Posterior cingulate gyrus (tissue), 11 donors: ENCODE data around the gene POLR1A.

Experiments used
- DNase-seq, 10 donors: peaks; one replicate each; pipeline versions ENCODE4 v3.0.0 to v3.0.0-alpha.2; 2020 to 2021; ENCODE audit warnings: mixed read lengths in 3 of 10
- intact Hi-C: fragments of 100-400 bp; cut with DNase I; formaldehyde crosslinking; loops from one replicate; pipeline ENCODE4 v1.15.1; 2023

POLR1A gene

GRCh38 chr2:86105252-86105968, at the start of gene POLR1A:
POLR1A (minus strand) TSS chr2:86105886; CDS start chr2:86105776, 110 bp downstream.
- peak; percentile 86 to 99 (median 90) for DNase-seq
- intact Hi-C loops: loop anchor here (10.0 kb wide), 2 partner anchors 89 to 471 kb away; partner anchors contain the start of genes IMMT and MRPL35

GRCh38 chr2:86150502-86150901, 44.8 kb upstream of the POLR1A start:
- intact Hi-C loops: no loop called here
- DNase-seq: no peak

GRCh38 chr2:86147793-86148192, 42.1 kb upstream of the POLR1A start:
- intact Hi-C loops: no loop called here
- DNase-seq: no peak

GRCh38 chr2:86143926-86144685, 38.4 kb upstream of the POLR1A start:
- intact Hi-C loops: no loop called here
- no peak for DNase-seq

GRCh38 chr2:86143307-86143706, 37.6 kb upstream of the POLR1A start:
- DNase-seq: no peak
- intact Hi-C loops: no loop called here

GRCh38 chr2:86142436-86143257, 37.0 kb upstream of the POLR1A start:
- no peak for DNase-seq
- intact Hi-C loops: no loop called here

- intact Hi-C loops: no loop called here
Observed at GRCh38 chr2:86140969-86141392, 35.3 kb upstream of the POLR1A start.

GRCh38 chr2:86139981-86140380, 34.3 kb upstream of the POLR1A start:
- intact Hi-C loops: no loop called here
- no peak for DNase-seq

More at GRCh38 chr2:86140969-86141392, 35.3 kb upstream of the POLR1A start:
- DNase-seq: no peak

GRCh38 chr2:86138736-86139625, 33.3 kb upstream of the POLR1A start:
- no peak for DNase-seq
- intact Hi-C loops: no loop called here

- DNase-seq: no peak
- intact Hi-C loops: no loop called here
Observed at GRCh38 chr2:86136141-86136540, 30.5 kb upstream of the POLR1A start.

- peak in 2 of 10 donors; percentile 4 to 17 for DNase-seq
Observed at GRCh38 chr2:86135653-86136052, 30.0 kb upstream of the POLR1A start.

GRCh38 chr2:86134709-86135108, 29.0 kb upstream of the POLR1A start:
- no peak for DNase-seq
- intact Hi-C loops: no loop called here

More at GRCh38 chr2:86135653-86136052, 30.0 kb upstream of the POLR1A start:
- intact Hi-C loops: no loop called here

- no peak for DNase-seq
- intact Hi-C loops: no loop called here
Observed at GRCh38 chr2:86124683-86125082, 19.0 kb upstream of the POLR1A start.

- no peak for DNase-seq
- intact Hi-C loops: no loop called here
Observed at GRCh38 chr2:86123328-86123925, 17.7 kb upstream of the POLR1A start.

- DNase-seq: no peak
- intact Hi-C loops: no loop called here
Observed at GRCh38 chr2:86118130-86118529, 12.4 kb upstream of the POLR1A start.

GRCh38 chr2:86107031-86107430, 1.3 kb upstream of the POLR1A start:
- intact Hi-C loops: loop anchor here (10.0 kb wide), 2 partner anchors 88 to 472 kb away; partner anchors contain the start of genes IMMT and MRPL35
- no peak for DNase-seq

- intact Hi-C loops: loop anchor here (10.0 kb wide), 2 partner anchors 89 to 471 kb away; partner anchors contain the start of genes IMMT and MRPL35
Observed at GRCh38 chr2:86105969-86106945, 571 bp upstream of the POLR1A start, which contains the start of gene PTCD3. PTCD3 (plus strand) TSS chr2:86106235; CDS start chr2:86106248, 13 bp downstream.

GRCh38 chr2:86102157-86102556, 3.5 kb downstream of the POLR1A start:
- DNase-seq: no peak
- intact Hi-C loops: loop anchor here (10.0 kb wide), 2 partner anchors 93 to 467 kb away; partner anchors contain the start of genes IMMT and MRPL35

More at GRCh38 chr2:86105969-86106945, 571 bp upstream of the POLR1A start, which contains the start of gene PTCD3:
- DNase-seq: peak; percentile 91 to 99 (median 94)
